ENCODE results near the gene IFFO2. TPM values are rescaled to one million over a fixed set of nuclear protein-coding genes. Genes with fewer than 3 reads are reported as not detected.

IFFO2 gene
- total and polyA plus RNA-seq, 2 donors (not counting 3 experiments of a cell fraction or from before 2014, with no cell fraction given): 31.1 to 31.3 TPM

DNA sequence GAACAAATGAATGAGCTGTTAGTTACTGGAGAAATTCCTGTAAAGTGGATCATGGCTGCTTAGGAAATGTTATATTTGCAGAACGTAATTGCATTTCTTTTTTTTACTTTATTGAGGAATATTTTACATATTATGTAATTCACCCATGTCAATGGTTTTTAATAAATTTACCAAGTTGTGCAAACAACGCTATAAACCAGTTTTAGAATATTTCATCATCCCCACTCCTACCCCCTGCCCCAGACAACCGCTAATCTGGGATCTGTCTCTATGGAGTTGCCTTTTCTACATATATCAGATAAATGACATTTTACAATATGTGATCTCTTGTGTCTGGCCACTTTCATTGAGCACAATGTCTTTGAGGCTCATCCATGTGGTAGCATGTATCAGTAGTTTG is 4.3 kb upstream of the IFFO2 start:
- TF ChIP-seq GATA2 (IDR thresholded peaks at IDR 0.05; ENCODE audit: insufficient read depth, insufficient read length, low read depth, low read length): no peak
- TF ChIP-seq, protein P1, sequence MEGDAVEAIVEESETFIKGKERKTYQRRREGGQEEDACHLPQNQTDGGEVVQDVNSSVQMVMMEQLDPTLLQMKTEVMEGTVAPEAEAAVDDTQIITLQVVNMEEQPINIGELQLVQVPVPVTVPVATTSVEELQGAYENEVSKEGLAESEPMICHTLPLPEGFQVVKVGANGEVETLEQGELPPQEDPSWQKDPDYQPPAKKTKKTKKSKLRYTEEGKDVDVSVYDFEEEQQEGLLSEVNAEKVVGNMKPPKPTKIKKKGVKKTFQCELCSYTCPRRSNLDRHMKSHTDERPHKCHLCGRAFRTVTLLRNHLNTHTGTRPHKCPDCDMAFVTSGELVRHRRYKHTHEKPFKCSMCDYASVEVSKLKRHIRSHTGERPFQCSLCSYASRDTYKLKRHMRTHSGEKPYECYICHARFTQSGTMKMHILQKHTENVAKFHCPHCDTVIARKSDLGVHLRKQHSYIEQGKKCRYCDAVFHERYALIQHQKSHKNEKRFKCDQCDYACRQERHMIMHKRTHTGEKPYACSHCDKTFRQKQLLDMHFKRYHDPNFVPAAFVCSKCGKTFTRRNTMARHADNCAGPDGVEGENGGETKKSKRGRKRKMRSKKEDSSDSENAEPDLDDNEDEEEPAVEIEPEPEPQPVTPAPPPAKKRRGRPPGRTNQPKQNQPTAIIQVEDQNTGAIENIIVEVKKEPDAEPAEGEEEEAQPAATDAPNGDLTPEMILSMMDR (IDR thresholded peaks at IDR 0.05; ENCODE audit: extremely low read depth in 1 of 2, insufficient read depth in 1 of 2, low read depth in 1 of 2, low read length in 2 of 2): no peak
- TF ChIP-seq MYC (IDR thresholded peaks at IDR 0.05; ENCODE audit: low read depth, low read length): no peak
- TF ChIP-seq POLR2A (IDR thresholded peaks at IDR 0.05; ENCODE audit: low read depth, low read length): no peak
- TF ChIP-seq EZH2 (IDR thresholded peaks at IDR 0.05; ENCODE audit: borderline replicate concordance, low read depth, low read length, severe bottlenecking): no peak
- TF ChIP-seq JUN (IDR thresholded peaks at IDR 0.05; ENCODE audit: borderline replicate concordance, insufficient read depth, insufficient read length, low read depth): no peak
- TF ChIP-seq FOS (IDR thresholded peaks at IDR 0.05; ENCODE audit: borderline replicate concordance, insufficient read depth, low read length): no peak
- TF ChIP-seq, protein P2, sequence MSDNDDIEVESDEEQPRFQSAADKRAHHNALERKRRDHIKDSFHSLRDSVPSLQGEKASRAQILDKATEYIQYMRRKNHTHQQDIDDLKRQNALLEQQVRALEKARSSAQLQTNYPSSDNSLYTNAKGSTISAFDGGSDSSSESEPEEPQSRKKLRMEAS (IDR thresholded peaks at IDR 0.05; ENCODE audit: insufficient read depth, insufficient read length): no peak
- TF ChIP-seq POLR2AphosphoS5 (IDR thresholded peaks at IDR 0.05; ENCODE audit: insufficient read depth, low read depth, low read length): no peak
- Histone ChIP-seq H3K4me2 (ENCODE audit: insufficient read depth, low read length) (no peak overlapping the region), H3K4me3 (replicated peaks in 1 of 3; ENCODE audit: insufficient read depth in 1 of 3, low read depth in 1 of 3, low read length in 3 of 3) (no peak overlapping the region), H3K9ac (replicated peaks; ENCODE audit: extremely low read depth, insufficient read depth, low read length) (no peak overlapping the region), H3K9me3 (replicated peaks; ENCODE audit: control insufficient read depth, insufficient read depth, low read length) (no peaks in the 10 kb centered on the region), H3K36me3 (ENCODE audit: control insufficient read depth in 2 of 2, extremely low read depth in 1 of 2, insufficient read depth in 2 of 2, low read length in 2 of 2) (no peaks in the 10 kb centered on the region), H3K9me1 (replicated peaks; ENCODE audit: control insufficient read depth, extremely low read depth, insufficient read depth, low read length) (no peaks in the 10 kb centered on the region), H3K27me3 (ENCODE audit: control insufficient read depth in 2 of 2, insufficient read depth in 2 of 2, low read length in 2 of 2) (peaks cover 6 to 9% of the 10 kb centered on the region in 2 experiments), H3K27ac (ENCODE audit: insufficient read depth, low read depth, low read length) (no peak overlapping the region), H3K79me2 (ENCODE audit: control insufficient read depth, insufficient read depth, low read length) (peaks cover 6% of the 10 kb centered on the region), H2AFZ (ENCODE audit: low read depth, low read length) (no peak overlapping the region), H4K20me1 (replicated peaks; ENCODE audit: control insufficient read depth, extremely low read depth, insufficient read depth, low read length) (no peaks in the 10 kb centered on the region), H3K4me1 (ENCODE audit: control insufficient read depth, extremely low read depth, insufficient read depth, low read length) (peaks cover 5% of the 10 kb centered on the region)
- dilution Hi-C loops (cut with MboI; ENCODE audit: extremely low pct_ligation_motif_present, low sequenced_read_pairs): no loop called here
- intact Hi-C loops (cut with micrococcal nuclease): no loop called here
- ChIA-PET CTCF (interaction anchor here (2.9 kb wide), 1 partner anchor 47 kb away, joined by 17 read pairs; no protein-coding TSS in a partner anchor), POLR2A (no interaction called here)
- DNase-seq (ENCODE audit: low read depth, low spot score): no peak
- no peak for FAIRE-seq
- BruUV-seq (replicated peaks): no TSS peak
